Measurements from ENCODE around the gene ZEB2. TPM values are rescaled to one million over a fixed set of nuclear protein-coding genes. Genes with fewer than 3 reads are reported as not detected.

The ZEB2 gene
- total and polyA plus RNA-seq, 2 of the 8 experiments (the other 6 are each of a cell fraction or from before 2014, with no cell fraction given), result 0.38 TPM; not detected in 1

- Histone ChIP-seq H3K14ac (ENCODE audit: insufficient read length) (no peak overlapping the region), H4K8ac (ENCODE audit: extremely low read depth, insufficient read depth, low read length) (no peak overlapping the region), H3K23me2 (ENCODE audit: low read depth, low read length) (no peaks in the 10 kb centered on the region), H3K9ac (replicated peaks in 1 of 4; ENCODE audit: extremely low read depth in 1 of 4, low read depth in 3 of 4, low read length in 3 of 4) (no peak overlapping the region), H3K56ac (replicated peaks; ENCODE audit: insufficient read length, low read depth, low read length) (no peak overlapping the region), H3K4me3 (ENCODE audit: extremely low read depth in 1 of 4, insufficient read depth in 2 of 4, low read depth in 3 of 4, low read length in 4 of 4) (no peak overlapping the region), H3K9me3 (ENCODE audit: insufficient read depth in 2 of 2, low read depth in 1 of 2, low read length in 1 of 2) (no peaks in the 10 kb centered on the region), H2AK5ac (ENCODE audit: low read depth, low read length) (no peak overlapping the region), H3K4ac (replicated peaks; ENCODE audit: insufficient read length, low read depth, low read length) (peak overlapping the region; percentile 3), H3K79me2 (ENCODE audit: control insufficient read depth in 1 of 2, insufficient read depth in 2 of 2, low read length in 2 of 2) (no peaks in the 10 kb centered on the region), H4K5ac (ENCODE audit: insufficient read length, low read depth, low read length) (no peak overlapping the region), H3K27me3 (replicated peaks in 1 of 4; ENCODE audit: control insufficient read depth in 3 of 4, extremely low read depth in 1 of 4, insufficient read depth in 3 of 4, low read length in 3 of 4) (no peaks in the 10 kb centered on the region), H2AFZ (ENCODE audit: low read length) (no peak overlapping the region), H3K4me1 (replicated peaks in 1 of 4; ENCODE audit: control insufficient read depth in 3 of 4, insufficient read depth in 4 of 4, low read length in 3 of 4) (peaks cover 0 to 24% (median 21%) of the 10 kb centered on the region in 4 experiments; a peak in 4 of 7 replicates), H3K23ac (ENCODE audit: insufficient read length) (no peak overlapping the region), H2BK15ac (ENCODE audit: low read length) (no peak overlapping the region), H2BK20ac (ENCODE audit: low read length) (no peak overlapping the region), H3K18ac (ENCODE audit: extremely low read depth, low read length) (no peak overlapping the region), H2BK120ac (replicated peaks; ENCODE audit: low read depth, low read length) (peak overlapping the region; percentile 33), H3K4me2 (ENCODE audit: insufficient read depth in 1 of 2, low read depth in 2 of 2, low read length in 2 of 2) (no peak overlapping the region), H3K36me3 (ENCODE audit: control insufficient read depth in 2 of 4, insufficient read depth in 4 of 4, low read length in 3 of 4) (no peaks in the 10 kb centered on the region), H3K27ac (ENCODE audit: low read depth, low read length) (no peak overlapping the region), H3K79me1 (ENCODE audit: low read depth, low read length) (no peaks in the 10 kb centered on the region), H4K91ac (replicated peaks; ENCODE audit: insufficient read length, low read length) (no peak overlapping the region), H2BK12ac (ENCODE audit: low read depth, low read length) (0 out of 2 replicates have a peak overlapping the region, but pooled peaks have one; percentile 42), H2BK5ac (ENCODE audit: low read depth, low read length) (no peak overlapping the region), H4K20me1 (replicated peaks in 1 of 2; ENCODE audit: control insufficient read depth in 1 of 2, insufficient read depth in 2 of 2, low read length in 2 of 2) (no peaks in the 10 kb centered on the region)
- DNase-seq (ENCODE audit: low read depth in 1 of 2, low spot score in 2 of 2) (no peak), FAIRE-seq (no peak)
- TF ChIP-seq RXRA (IDR thresholded peaks at IDR 0.05; ENCODE audit: insufficient read depth, low read depth, low read length) (no peak), TBP (IDR thresholded peaks at IDR 0.05; ENCODE audit: low read depth, low read length) (no peak), E2F6 (IDR thresholded peaks at IDR 0.05) (no peak), CHD2 (IDR thresholded peaks at IDR 0.05; ENCODE audit: low read length) (no peak), CREB1 (IDR thresholded peaks at IDR 0.05) (no peak), TAF1 (IDR thresholded peaks at IDR 0.05; ENCODE audit: low read depth, low read length) (no peak), POLR2A (IDR thresholded peaks at IDR 0.05; ENCODE audit: control extremely low read depth in 1 of 2, low read depth in 2 of 2, low read length in 2 of 2) (no peak), SIX5 (IDR thresholded peaks at IDR 0.05; ENCODE audit: low read depth, low read length) (no peak), NANOG (IDR thresholded peaks at IDR 0.05; ENCODE audit: insufficient read depth, low read depth, low read length, poor library complexity, severe bottlenecking) (no peak), CEBPB (IDR thresholded peaks at IDR 0.05; ENCODE audit: low read depth, low read length) (no peak), TCF12 (IDR thresholded peaks at IDR 0.05; ENCODE audit: low read depth, low read length) (no peak), TEAD4 (IDR thresholded peaks at IDR 0.05; ENCODE audit: low read depth, low read length) (no peak), ZNF274 (IDR thresholded peaks at IDR 0.05; ENCODE audit: borderline replicate concordance, extremely low read depth, low read length) (no peak)
- WGBS, 2 experiments (ENCODE audit: extremely low coverage in 1 of 2, insufficient coverage in 1 of 2, insufficient read length in 1 of 2, insufficient replicate concordance in 2 of 2, low coverage in 1 of 2, low lambda C conversion rate in 2 of 2, missing lambda C conversion rate in 1 of 2), result 79% methylated on average over 4 of the region's 4 CpGs; no CpG with 5 or more reads in 1 of the 2 experiments
- POLR2A ChIA-PET (ENCODE audit: partially characterized antibody), result interaction anchor here (2.0 kb wide), 1 partner anchor 10 kb away, joined by 7 read pairs; no protein-coding TSS in a partner anchor
- CTCF ChIA-PET (ENCODE audit: partially characterized antibody), result interaction anchor here (0.5 to 3.6 kb wide), 7 partner anchors 8 to 1197 kb away, joined by 3 to 20 read pairs (median 3); no protein-coding TSS in a partner anchor
Observed at GRCh38 chr2:144468823-144469595, 50.9 kb downstream of the ZEB2 start.
